HL-60/S4 (cell line): Measurements from ENCODE around the gene SPEM1.

Source experiments
- in situ Hi-C: fragments of 300-500 bp; cut with MboI; formaldehyde crosslinking; loops from 2 replicates; pipeline ENCODE4 v1.14.3; 2022; ENCODE audit warnings: low sequenced_read_pairs

The SPEM1 gene

DNA sequence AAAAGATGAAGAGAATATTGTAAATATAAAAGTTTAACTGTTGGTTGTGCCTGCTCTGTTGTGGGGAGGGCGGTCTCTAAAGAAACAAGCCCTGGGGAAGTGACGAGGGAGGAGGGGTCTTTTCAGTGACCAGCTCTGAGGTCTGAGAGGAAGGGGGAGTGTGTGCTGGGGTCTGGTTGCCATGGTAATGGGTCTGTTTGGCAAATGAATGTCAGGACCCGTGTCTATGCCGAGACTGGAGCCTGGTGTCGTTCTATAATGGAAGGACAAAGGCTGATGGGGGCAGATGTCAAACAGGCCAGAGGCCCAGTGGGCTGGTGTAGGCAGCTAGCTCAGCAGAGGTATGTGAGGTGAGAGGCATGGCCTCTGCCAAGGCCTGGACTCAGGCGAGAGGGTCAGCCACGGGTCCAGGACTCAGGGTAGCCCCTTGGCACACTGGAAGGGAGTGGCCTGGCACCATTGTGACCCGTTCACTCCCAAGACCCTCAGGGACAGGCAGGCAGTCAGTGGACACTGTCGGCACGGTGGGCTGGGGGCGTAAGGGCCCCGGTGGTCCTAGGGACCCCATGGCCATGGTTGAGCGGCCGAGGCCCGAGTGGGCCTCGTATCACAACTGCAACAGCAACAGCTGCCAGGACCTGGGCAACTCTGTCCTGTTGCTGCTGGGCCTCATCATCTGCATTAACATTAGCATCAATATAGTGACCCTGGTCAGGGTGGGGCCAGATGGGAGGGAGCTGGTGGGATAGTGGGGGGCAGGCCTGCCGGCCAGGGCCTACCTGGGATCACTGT is at the start of gene SPEM1:
SPEM1 (plus strand) TSS at position 506 of the 792 bp plus-strand sequence; CDS start at position 567, 61 bp downstream.
- in situ Hi-C loops, result no loop called here

DNA sequence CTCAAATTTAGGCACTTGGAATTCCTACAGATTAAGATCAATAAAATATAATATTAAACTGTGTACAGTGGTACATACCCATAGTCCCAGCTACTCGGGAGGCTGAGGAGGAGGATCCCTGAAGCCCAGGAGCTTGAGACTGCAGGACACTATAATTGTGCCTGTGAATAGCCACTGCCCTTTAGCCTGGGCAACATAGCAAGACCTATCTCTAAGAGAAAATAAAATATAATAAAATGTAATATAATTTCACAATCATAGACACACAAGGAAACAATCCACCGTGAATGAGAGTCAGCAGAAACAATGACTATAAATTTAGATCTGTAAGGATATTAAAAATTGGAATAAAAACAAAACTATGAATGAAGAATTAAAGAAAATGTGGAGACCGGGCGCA is 49.3 kb upstream of the SPEM1 start:
- in situ Hi-C loops, result no loop called here

DNA sequence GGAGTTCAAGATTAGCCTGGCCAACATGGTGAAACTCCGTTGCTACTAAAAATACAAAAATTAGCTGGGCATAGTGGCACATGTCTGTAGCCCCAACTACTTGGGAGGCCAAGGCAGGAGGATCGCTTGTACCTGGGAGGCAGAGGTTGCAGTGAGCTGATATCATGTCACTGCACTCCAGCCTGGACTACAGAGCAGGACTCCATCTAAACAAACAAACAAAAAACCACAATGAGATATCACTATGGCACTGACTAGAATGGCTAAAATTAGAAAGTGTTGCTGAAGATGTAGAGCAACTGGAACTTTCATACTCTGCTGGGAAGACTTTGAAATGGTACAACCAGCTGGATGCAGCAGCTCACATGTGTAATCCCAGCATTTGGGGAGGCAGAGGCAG is 45.8 kb upstream of the SPEM1 start:
- in situ Hi-C loops, result no loop called here

DNA sequence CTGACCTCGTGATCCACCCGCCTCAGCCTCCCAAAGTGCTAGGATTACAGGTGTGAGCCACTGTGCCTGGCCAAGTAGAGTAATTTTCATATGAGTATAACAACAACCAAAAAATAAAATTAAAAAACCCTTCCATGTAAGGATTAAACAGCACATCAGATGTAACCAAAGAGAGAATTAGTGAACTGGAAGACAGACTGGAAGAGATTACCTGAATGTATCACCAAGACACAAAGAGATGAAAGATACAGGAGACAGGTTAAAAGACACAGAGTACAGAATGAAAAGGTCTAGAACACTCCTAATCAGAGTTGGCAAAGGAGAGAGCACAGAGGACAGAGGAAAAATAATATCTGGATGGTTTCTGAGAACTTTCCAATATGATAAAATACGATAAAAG is 41.0 kb upstream of the SPEM1 start:
- in situ Hi-C loops, result no loop called here

DNA sequence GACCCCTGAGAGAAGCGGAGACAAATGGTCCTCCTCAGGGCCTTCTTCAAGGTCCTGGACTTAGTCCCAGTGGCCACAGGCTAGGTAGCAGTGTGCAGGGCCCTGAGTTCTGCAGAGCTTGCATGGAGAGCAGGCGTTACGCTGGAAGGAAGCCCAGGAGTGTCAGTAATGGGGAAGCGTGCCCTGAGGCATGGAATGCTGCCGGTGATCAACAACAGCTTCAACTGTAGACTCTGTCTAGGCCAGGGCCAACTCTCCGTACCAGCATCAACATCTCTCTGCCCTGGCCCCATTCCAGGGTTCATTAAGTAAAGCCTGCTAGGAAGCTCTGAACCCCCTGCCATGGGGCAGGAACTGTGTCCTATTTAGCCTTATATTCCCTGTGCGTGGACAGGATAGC is 39.8 kb upstream of the SPEM1 start:
- in situ Hi-C loops, result no loop called here

DNA sequence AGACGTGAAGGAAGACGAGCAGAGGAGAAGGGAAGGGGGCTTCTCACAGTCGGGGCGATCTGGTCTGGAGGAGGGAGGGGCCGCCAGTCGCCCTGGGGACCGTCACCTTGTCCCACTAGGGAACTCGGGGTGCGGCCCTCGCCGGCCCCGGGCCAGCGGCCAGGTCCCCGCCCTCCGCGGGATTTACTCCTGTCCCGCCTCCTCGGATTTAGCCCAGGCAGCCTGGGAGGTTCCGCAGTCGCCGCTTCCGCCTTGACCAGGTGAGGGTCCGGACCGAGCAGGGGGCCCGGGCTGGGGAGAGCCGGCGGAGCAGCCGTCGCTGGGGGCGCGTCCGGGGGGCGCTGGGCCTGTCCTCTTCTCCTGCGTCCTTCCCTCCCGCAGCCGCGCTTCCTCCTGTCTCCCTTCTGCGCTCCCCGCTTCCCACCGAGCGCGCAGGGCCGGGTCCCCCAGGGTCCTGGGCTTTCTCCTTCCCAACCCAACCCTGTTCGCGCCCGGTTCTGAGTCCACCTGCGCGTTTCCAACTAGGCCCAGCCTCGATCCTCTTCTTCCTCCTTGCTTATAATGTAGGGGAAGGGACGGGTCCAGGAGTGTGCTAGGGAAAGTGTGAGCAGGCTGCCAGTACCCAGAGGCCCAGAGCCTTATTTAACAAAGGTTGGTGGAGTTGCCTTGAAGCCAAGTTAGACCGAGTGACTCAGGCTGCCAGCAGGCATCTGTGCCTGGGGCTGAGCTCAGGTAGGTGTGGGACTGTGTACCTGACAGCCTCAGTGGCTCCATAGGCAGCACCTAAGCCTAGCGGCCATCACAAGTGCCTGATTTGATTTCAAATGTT is 39.1 kb upstream of the SPEM1 start, which contains the start of gene TNK1:
TNK1 (plus strand) TSS at position 235 of the 829 bp plus-strand sequence. CDS start 1,838 bp downstream, outside the sequence.
- in situ Hi-C loops, result no loop called here

GRCh38 chr17:7382901-7383300 is 37.2 kb upstream of the SPEM1 start:
- in situ Hi-C loops, result no loop called here

DNA sequence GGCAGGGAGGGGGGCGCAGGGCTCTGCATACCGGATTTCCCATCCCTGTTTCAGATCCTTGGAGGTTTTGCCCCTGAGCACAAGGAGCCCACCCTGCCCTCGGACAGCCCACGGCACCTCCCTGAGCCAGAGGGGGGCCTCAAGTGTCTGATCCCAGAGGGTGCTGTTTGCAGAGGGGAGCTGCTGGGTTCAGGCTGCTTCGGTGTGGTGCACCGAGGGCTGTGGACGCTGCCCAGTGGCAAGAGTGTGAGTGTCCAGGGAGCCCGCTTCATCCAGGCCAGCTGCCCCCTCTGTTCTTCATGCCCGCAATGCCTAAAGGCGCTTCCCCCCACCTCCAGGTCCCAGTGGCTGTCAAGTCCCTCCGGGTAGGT is 36.8 kb upstream of the SPEM1 start:
- in situ Hi-C loops, result no loop called here

DNA sequence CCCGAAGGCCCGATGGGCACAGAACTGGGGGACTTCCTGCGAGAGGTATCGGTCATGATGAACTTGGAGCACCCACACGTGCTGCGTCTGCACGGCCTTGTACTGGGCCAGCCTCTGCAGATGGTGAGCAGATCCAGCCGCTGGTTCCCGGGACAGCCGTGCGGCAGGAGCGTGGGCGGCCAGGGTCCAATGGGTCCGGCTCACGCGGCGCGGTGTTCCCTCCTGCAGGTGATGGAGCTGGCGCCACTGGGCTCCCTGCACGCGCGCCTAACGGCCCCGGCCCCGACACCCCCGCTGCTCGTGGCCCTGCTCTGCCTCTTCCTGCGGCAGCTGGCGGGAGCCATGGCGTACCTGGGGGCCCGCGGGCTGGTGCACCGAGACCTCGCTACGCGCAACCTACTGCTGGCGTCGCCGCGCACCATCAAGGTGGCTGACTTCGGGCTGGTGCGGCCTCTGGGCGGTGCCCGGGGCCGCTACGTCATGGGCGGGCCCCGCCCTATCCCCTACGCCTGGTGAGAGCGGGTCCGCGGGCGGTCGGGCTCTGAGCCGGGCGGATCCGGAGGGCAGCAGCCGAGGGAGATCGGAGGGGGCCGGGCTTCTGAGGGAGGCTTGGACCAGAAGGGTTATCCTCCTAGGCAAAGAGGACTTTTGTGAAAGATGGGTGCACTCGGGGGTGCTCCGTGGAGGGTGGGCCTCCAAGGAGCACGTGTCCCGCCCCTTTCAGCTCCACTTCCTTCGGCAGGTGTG is 36.2 kb upstream of the SPEM1 start:
- in situ Hi-C loops, result no loop called here

DNA sequence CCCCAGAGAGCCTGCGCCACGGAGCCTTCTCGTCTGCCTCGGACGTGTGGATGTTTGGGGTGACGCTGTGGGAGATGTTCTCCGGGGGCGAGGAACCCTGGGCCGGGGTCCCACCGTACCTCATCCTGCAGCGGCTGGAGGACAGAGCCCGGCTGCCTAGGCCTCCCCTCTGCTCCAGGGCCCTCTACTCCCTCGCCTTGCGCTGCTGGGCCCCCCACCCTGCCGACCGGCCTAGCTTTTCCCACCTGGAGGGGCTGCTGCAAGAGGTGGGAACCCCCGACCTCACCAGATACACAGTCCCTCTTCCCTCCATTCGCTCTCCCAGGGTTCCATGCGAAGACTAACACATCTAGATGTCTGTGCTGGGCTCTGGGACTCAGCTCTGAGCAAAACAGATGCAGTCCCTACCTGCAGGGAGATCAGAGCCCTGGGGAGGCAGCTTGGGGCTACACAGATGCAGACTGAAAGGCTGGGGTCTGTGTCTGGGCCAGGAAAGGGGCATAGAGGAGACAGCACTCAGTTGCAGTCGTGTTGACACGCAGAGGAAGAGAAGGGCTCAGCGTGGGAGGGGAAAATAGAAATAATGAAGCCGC is 35.5 kb upstream of the SPEM1 start:
- in situ Hi-C loops, result no loop called here

- in situ Hi-C loops, result no loop called here
Measured at GRCh38 chr17:7388856-7389255, 31.3 kb upstream of the SPEM1 start.

- in situ Hi-C loops, result no loop called here
Measured at GRCh38 chr17:7389924-7390910, 29.9 kb upstream of the SPEM1 start.

DNA sequence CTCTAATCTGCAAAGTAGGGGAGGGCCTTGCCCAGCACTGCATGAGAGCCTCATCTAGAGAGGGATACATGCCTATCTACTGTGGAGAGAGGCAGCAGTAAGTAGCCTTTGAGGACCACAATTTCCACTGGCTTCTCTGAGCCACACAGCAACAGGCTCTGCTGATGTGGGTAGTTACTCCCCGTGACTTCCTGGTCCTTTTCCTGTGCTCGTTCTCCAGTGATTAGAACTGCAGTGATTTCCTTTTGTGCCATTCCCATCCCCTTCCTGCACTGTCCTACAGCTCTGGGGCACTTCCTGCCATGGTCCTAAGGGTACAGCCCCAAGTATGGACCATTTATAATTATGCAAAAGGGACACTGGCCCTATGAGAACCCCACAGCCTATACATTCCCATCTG is 28.8 kb upstream of the SPEM1 start:
- in situ Hi-C loops, result no loop called here

- in situ Hi-C loops, result no loop called here
Measured at GRCh38 chr17:7392696-7393612, 27.2 kb upstream of the SPEM1 start.

- in situ Hi-C loops, result no loop called here
Measured at GRCh38 chr17:7393613-7394451, 26.3 kb upstream of the SPEM1 start.

DNA sequence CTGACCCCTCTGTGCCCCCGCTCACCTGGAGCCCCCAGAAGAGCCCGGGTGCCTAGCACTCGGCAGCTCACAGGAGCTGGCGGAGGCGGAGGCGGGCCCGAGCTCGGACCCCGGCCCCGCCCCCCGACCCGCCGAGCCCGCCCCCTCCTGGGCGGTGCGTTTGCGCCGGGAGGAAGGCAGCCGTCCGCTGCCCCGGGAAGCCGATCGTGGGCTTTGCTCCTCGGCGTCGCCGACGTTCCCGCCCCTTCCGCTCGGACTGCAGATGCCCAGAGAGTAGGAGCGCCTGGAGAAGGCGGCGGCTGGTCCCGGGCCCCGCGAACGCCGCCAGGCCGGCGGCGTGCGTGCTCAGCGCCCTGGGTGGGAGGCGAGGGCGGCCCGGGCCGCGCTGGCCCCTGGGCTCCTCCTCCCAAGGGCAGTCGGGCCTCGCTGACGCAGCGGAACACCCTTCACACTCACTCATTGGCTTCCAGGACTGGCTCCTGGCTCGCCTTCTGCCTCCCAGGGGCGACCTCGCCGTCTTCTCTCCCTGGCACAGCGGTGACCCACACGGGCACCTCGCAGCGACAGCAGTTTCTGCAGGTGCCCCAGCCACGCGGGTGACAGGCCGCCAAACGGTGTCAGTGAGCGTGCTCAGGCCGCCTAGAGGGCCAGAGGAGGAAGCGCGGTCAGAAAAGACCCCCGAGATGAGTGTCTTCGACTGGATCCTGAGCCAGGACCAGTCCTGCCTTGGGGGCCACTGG is 25.5 kb upstream of the SPEM1 start, which contains the start of gene PLSCR3:
PLSCR3 (minus strand) TSS at position 74 of the 740 bp plus-strand sequence. CDS start 415 bp downstream, outside the sequence.
- in situ Hi-C loops, result no loop called here

- in situ Hi-C loops, result no loop called here
Measured at GRCh38 chr17:7396147-7396546, 24.0 kb upstream of the SPEM1 start.
